HG03097 (cell line): ENCODE data around the gene RANBP1.
"Not testable (repeated sequence)": the region's sequence is repeated elsewhere in the genome, so short reads cannot be mapped to it uniquely, and the experiment has no call there.

ENCODE experiments used
- ATAC-seq: cut with Tn5 transposase; IDR thresholded peaks from one replicate; pipeline ENCODE4 v1.9.1; 2021; ENCODE audit not compliant: unreplicated experiment, low FRiP score

RANBP1 gene

DNA sequence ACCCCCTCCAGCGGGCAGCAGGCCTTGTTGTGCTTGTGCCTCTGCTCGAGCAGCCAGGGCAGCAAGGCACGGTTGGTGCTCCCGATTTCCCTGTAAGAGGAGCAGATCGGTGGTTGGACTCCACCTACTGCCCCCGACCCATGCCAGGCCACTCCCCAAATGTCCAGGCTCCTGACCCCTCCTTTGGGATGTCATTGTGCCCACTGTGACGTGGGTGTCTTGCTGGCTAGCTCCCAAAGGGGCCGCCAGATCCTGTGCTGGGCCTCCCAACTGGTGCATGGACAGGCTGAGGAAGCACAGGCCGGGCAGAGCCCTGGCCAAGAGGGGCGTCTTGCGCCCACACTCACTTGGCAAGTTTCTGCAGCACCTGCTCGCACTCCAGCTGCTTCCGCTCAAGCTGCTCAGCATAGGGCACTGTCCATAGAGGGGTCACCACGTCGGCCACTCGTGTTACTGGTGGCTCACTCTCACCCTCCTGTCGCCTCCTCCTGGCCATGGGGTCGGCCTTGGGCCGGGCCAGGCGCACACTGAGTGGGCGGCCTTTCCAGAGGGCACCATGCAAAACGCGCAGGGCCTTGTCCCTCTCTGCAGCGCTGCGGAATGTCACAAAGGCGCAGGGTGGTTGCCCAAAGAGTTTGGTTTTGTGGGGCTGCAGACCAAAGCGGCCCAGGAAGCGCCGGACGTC lies at the start of gene RANBP1:
TSS of gene RANBP1 (plus strand) at position 414 of the 685 bp plus-strand sequence. CDS start at position 495, 81 bp downstream.
- no peak for ATAC-seq

DNA sequence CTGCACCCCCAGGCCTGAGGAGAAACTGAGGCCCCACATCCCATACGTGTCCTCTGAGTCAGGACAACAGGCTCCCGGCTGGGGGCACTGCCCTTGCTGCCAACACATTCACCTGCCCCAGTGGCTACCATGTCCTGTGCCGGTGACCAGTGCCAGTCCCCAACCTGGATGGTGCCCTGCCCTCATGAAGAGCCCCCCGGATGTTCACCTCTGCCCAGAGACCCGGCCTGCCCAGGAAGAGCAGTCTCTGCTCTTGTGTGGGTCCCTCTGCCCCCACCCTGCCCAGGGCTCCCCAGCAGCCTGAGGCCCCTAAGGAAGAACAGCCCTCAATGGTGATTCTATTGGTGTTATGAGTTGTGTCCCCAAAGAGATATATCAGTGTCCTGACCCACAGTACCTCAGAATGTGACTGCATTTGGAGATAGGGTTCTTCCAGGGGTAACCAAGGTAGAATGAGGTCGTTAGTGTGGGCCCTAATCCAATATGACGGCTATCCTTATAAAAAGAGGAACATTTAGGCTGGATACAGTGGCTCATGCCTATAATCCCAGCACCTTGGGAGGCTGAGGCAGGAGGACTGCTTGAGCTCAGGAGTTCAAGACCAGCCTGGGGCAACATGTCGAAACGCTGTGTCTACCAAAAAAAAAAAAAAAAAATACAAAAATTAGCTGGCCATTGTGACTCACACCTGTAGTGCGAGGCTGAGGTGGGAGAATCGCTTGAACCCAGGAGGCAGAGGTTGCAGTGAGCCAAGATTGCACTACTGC lies 49.1 kb upstream of the RANBP1 start:
- ATAC-seq = no peak

DNA sequence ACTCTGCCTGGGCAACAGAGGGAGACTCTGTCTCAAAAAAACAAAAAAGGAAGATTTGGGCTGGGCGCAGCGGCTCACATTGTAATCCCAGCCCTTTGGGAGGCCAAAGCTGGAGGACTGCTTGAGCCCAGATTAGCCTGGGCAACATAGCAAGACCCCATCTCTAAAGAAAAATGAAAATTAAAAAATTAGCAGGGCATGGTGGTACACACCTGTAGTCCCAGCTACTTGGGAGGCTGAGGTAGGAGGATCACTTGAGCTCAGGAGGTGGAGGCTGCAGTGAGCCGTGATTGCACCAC lies 48.6 kb upstream of the RANBP1 start:
- ATAC-seq = not testable (repeated sequence)

DNA sequence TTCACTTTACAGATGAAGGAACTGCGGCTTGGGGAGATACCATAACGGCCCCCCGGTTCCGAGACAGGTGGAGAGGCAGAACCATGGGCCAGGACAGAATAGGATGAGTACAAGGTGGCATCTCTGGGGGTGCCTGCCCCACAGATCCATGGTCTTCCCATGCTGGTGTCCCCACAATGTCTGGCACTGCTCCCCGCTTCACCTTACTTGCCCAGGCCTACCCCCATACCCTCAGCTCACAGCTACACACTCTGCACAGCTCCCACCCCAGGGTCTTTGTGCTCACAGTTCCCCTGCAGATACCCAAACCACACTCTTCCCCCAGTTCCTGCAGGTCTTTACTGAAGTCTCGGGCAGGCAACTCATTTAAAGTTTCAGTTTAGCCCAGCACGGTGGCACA lies 47.3 kb upstream of the RANBP1 start:
- ATAC-seq = no peak

DNA sequence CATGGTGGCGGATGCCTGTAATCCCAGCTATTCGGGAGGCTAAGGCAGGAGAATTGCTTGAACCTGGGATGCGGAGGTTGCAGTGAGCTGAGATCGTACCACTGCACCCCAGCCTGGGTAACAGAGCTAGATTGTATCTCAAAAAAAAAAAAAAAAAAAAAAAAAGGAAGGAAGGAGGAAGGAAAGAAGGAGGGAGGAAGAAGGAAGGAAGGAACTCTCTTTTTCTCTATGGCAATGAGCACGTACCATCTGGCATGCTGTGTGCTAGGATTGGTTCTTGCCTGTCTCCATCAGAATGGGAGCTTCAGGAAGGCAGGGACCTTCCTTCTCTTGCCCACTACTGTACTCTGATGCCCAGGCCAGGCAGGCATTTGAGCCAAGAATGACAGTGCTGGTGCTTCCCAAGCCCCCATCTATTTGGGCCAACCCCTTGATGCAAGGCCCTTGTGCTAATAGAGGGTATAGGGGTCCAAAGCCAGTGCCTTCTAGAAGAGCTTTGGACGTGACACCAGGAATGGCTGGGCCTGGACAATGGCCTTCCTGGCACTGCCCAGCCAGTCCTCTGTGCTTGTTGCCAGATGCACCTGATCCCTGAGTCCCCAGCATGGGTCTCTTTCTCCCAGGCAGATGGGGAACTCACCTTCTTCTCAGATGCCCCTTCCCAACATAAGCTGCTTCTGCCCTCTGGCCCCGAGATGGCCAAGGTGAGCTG lies 46.4 kb upstream of the RANBP1 start:
- ATAC-seq = no peak

DNA sequence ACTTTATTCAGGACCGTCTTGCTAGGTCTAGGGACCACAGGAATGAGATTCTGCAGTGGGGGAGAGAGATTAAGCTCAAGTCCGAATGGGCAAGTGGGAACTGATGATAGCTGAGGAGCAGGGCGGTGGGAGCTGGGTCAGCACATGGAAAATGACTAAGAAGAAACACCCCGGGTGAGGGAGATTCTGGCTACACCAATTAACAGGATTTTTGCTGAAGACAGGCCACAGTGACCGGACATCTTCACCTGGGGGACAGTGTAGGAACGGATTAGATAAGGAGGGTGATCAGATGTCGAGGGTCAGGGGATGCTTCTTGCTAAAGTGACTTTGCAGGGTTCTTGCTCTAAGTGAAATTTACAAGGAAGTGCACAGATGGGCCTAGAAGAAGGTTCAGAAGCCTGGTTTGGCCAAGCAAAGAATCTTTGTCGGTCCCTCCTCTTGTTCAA lies 44.4 kb upstream of the RANBP1 start:
- ATAC-seq = no peak

DNA sequence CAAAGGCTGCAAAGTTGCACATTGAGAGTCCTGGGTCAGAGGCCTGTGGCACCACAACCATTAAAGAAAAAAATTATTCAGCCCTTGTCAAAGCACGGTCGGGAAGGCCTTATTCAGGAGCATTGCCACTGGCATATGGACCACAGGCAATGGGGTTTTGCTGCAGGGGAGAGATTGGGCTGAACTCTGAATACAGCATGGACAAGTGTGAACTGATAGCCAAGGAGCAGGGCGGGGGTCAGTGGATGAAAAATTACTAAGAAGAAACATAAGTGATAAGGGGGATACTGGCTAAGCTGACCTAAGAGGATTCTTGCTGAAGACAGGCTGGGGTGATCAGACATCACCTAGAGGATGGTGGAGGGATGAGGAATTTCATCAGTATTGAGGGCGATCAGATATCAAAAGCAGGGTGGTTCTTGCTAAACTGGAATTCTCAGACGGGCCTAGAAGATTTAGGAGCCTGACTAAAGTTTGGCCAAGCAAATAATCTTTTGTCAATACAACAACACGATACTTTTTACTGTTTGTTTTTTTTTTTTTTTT lies 39.2 kb upstream of the RANBP1 start:
- no peak for ATAC-seq

DNA sequence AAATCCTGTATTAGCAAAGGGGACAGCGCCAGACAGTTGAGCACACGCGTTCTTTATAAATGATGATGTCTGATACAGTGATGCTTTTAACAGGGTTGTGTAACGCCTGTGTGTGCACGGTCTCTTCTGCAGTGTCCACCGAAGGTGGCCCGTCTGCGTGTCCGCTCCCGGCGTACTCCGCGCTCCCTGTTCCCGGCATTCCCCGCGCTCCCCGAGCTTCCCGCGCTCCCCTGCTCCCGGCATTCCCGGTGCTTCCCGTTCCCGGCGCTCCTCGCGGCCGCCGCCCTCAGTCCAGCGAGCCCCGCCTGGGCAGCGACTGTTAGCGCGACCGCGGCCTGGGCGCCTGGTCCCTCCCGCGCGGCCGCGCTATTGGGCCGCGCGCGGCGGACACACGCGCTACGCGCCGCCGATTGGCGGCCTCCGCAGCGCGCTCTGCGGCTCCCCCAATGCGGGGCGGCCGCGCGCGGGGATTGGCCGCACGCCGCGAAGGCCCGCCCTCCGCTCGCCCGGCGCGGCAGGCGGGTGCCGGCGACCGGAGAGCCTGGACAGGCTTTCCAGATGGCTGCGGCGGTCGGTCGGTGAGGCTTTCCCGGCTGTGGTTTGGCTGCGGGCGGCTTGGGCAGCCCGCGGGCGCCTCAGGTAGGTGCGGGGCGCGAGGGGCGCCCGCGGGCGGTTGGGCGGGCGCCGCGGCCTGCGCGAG lies 36.0 kb upstream of the RANBP1 start, which contains the start of gene DGCR8:
TSS of gene DGCR8 (plus strand) at position 497 of the 700 bp plus-strand sequence. CDS start 5,723 bp downstream, outside the sequence.
- peak; percentile 82 for ATAC-seq

DNA sequence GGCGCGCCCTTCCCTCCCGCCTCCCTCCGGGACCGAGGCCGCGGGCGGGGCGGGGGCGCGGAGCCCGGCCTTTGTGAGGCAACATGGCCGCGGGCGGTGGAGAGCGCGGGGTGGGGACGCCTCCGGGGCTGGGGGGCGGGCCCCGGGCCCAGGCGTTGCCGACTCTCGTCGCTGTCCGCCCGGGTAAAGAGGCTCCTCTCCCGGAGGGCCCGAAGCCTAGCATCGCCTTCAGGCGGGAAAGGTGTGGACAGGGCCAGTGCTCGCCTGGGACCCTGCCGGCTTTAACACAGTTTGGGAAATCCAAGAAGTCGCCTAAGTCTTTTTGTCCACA lies 35.5 kb upstream of the RANBP1 start:
- ATAC-seq = peak; percentile 53

DNA sequence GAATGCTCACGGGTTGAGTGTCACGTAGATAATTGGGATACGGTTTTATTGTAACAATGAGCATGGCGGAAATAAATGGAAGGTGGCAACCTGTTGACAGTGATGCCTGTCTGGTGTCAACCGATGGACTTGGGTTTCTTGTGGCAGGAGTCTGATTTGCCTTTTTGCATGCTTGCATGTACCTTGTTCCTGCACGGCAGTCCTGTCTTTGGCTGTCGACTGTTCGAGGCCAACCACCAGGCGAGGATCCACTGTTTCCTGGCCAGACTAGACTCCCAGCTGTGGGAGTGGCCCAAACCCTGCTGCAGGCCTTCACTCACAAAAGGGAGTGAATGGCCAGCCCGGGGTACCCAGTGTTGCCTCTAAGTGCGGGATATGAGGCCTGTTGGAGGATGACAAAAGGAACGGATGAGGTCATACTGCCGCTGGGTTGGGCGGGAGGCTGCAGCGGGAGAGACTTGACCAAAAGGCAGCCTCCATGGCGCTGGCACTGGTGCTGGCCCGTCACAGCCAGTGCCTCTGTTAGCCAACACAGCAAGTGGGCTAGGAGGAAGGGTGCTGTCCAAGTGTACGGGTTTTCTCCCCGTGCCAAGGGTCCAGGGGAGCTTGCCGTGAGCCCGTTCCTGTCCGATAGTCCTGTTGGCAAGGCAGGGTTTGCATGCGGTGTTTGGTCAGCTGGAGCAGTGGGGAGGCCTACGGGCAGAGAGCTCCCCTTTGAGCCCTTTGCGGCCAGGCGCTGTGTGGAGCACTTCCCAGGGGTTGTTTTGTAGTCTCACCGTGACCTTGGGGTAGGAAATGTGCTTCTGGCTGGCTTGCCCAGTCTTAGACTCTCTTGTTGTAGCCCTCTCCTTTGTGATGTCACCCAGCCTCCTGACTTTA lies 34.9 kb upstream of the RANBP1 start:
- no peak for ATAC-seq

DNA sequence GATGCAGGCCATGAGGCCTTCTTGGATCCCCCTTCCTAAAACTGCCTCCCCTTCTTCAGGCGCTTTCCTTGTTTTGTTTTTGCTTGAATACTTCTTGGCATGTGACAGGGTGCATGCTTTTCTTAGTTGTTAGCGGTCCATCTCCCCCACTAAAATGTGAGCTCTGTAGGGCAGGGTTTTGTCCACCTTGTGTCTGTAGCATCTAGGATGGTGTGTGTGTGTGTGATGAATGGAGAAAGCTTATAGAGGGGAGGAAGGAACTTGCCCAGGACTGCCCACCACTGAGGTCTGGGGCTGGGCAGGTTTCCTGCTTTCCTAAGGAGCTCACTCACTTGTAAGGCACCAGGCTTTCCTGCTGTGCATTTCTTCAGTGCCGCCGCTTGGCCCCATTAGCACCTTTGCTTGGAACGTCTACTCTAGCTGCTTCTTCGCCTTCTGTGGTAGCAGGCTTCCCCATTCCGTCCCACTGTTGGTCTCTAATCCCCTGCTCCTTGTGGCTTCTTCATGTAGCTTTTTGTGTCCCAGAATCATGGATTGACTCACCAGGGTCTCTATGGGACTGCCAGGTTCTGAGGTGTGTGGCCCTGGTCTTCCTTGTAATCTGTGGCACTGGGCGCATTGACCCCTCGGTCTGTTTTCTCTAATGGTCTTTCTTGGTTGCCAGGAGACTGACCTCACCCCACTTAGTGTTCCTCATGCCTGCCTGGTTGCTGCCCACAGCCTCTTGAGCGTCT lies 32.6 kb upstream of the RANBP1 start:
- no peak for ATAC-seq

DNA sequence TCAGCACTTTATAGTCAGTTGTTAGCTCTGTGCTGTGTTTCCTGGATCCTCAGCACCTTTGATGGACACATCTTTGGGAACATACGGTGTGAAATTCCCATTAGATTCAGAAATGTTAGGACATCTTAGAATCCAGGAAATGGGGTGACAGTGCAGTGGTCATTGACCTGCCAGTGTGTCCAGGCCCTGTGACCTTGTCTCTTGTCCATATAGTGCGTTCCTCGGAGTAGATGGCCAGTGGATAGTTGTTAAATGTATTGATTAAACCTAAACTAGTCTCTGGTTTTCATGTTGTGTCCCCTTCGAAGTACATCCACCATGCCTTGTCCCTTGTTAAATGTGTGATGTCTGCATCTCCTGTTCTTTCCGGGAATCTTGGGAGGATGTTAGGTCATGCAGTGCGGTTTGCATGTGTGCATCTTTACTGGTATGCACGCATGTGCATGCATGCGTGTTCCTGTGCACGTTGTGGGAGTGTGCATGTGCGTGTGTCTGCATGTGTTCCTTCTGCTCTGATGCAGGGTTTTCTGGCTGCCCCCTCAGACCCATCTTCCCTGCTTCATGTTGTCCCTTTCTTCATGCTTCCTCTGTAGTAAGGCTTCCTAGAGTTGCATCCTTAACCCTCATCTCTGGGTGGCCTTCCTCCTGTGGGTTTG lies 31.9 kb upstream of the RANBP1 start:
- ATAC-seq = no peak

DNA sequence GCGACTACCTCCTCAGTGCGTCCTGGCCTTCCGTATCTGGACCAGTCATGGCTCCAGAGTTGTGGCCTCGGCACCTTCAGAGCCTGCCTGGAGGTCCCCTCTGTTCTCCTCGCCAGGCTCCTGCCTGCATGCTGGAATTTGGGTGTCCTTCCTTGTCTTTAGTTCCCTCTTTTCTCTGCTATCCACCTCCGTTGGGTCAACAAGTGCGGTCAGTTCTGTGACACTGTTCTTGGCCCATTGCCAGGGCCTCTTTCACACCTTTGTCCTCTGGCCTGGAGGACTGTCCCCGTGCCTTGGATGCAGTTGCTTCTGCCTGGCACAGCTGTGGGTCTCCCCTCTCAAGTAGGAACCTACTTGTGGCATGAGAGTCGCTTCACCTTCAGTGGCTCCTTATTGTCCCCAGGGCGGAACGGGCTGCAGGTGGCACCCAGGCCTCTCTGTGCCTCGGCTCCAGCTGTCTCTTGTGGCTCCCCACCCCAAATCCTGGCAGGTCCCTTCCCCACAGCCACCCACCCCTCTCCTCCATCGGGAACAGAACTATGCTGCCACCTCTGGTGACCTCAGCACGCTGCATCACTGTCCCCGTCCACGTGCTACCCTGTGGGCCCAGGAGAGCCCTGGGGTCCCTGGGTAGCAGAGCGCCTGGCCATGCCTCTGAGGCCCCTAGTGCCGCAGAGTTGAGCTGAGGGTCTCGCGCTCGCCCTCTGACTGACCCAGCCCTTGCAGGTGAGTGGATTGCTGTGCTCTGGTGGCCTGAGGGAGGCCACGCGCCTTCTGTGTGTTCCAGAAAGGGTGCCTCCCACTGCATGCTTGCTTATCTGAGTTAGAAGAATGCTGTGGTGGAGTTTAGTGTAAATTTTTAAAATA lies 31.1 kb upstream of the RANBP1 start:
- ATAC-seq = no peak

DNA sequence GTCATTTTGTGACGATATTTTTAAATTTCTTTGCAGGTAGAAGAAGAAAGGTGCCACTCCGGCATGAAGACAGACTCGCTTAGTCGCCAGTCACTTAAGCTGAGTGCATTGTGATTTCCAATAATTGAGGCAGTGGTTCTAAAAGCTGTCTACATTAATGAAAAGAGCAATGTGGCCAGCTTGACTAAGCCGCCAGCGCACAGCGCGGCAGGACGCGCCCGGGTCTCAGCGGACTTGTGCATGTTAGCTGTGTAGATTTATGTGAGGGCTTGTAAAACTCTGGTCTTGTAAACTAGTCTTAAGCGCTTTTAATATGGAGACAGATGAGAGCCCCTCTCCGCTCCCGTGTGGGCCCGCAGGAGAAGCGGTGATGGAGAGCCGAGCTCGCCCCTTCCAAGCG lies 30.3 kb upstream of the RANBP1 start:
- no peak for ATAC-seq

DNA sequence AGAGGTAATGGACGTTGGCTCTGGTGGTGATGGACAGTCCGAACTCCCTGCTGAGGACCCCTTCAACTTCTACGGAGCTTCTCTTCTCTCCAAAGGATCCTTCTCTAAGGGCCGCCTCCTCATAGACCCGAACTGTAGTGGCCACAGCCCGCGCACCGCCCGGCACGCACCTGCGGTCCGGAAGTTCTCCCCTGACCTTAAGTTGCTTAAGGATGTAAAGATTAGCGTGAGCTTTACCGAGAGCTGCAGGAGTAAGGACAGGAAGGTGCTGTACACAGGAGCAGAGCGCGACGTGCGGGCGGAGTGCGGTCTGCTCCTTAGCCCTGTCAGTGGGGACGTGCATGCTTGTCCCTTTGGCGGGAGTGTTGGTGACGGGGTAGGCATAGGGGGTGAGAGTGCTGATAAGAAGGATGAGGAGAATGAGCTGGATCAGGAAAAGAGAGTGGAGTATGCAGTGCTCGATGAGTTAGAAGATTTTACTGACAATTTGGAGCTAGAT lies 29.8 kb upstream of the RANBP1 start:
- no peak for ATAC-seq

DNA sequence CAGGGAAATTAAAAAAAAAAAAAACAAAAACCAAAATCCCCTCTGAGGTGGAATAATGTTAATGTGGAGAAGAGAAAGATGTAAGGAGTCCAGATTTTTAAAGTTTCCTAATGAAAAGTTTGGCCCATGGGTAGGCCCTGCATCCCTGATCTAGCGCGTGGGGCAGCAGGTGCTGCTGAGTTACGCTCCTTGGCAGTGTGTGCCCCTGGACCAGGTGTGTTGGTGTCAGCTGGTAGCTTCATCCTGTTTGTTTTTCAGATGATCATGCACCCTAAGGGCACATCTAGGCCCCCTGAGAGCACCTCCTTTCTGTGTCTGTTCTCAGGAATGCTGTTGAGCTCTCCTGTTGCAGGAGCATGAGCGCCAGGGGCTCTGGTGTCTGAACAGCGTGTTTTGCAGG lies 29.1 kb upstream of the RANBP1 start:
- ATAC-seq = no peak
